Smooth muscle cell (in vitro differentiated cells): ENCODE measurements around the gene HPSE2. TPM values are rescaled to one million over a fixed set of nuclear protein-coding genes. Genes with fewer than 3 reads are reported as not detected.

Source experiments
- DNase-seq: peaks from one replicate; lab custom pipeline; 2025; ENCODE audit not compliant: unreplicated experiment; lab: John Stamatoyannopoulos, UW
- H2AFZ ChIP-seq: fragments of 200-600 bp; sonication (generic); 2 replicates; pipeline ENCODE4 v1.6.0; 2016; ENCODE audit warnings: antibody characterized with exemption, low read depth, mild to moderate bottlenecking
- H3F3A ChIP-seq: fragments of 200-600 bp; sonication (generic); 2 replicates; pipeline ENCODE4 v1.6.0; 2017; ENCODE audit warnings: antibody characterized with exemption, low read depth
- H3K27ac ChIP-seq: fragments of 200-600 bp; sonication (generic); 2 replicates; pipeline ENCODE4 v1.5.1; 2016; ENCODE audit warnings: low read depth, mild to moderate bottlenecking
- H3K27me3 ChIP-seq: fragments of 200-600 bp; sonication (generic); 2 replicates; pipeline ENCODE4 v1.6.1; 2016; ENCODE audit warnings: low read depth, mild to moderate bottlenecking
- H3K36me3 ChIP-seq: fragments of 200-600 bp; sonication (generic); 2 replicates; pipeline ENCODE4 v1.5.1; 2016; ENCODE audit warnings: low read depth
- H3K4me1 ChIP-seq: fragments of 200-600 bp; sonication (generic); 2 replicates; pipeline ENCODE4 v1.5.1; 2016; ENCODE audit warnings: low read depth
- H3K4me2 ChIP-seq: fragments of 200-600 bp; sonication (generic); 2 replicates; pipeline ENCODE4 v1.6.0; 2016; ENCODE audit warnings: mild to moderate bottlenecking
- H3K4me3 ChIP-seq: fragments of 200-600 bp; sonication (generic); 2 replicates; pipeline ENCODE4 v1.5.1; 2016; ENCODE audit warnings: mild to moderate bottlenecking
- H3K79me2 ChIP-seq: fragments of 200-600 bp; sonication (generic); 2 replicates; pipeline ENCODE4 v1.6.0; 2016; ENCODE audit warnings: low read depth, mild to moderate bottlenecking
- H3K9ac ChIP-seq: fragments of 200-600 bp; sonication (generic); 2 replicates; pipeline ENCODE4 v1.6.0; 2016; ENCODE audit warnings: low read depth
- H3K9me3 ChIP-seq: fragments of 200-600 bp; sonication (generic); replicated peaks from 2 replicates; pipeline ENCODE4 v1.5.1; 2016; ENCODE audit warnings: low read depth
- H4K20me1 ChIP-seq: fragments of 200-600 bp; sonication (generic); 2 replicates; pipeline ENCODE4 v1.6.0; 2016; ENCODE audit warnings: low read depth
- CTCF ChIP-seq: fragments of 200-600 bp; sonication (generic); IDR thresholded peaks from 2 replicates; pipeline ENCODE4 v1.5.1; 2017; ENCODE audit warnings: borderline replicate concordance, mild to moderate bottlenecking, antibody characterized with exemption; ENCODE audit not compliant: insufficient read depth, poor library complexity, severe bottlenecking
- WGBS: methylation state at CpG from one replicate; pipeline ENCODE4 v1.1.7; 2016; ENCODE audit warnings: low lambda C conversion rate; 5-methylcytosine and 5-hydroxymethylcytosine counted together
- polyA plus RNA-seq: library from polyadenylated mRNA; unstranded; fragments of >200 nt; fragmentation: Nextera tagmentation; extraction: Ambion mirVana; gene quantifications from 2 replicates; pipeline ENCODE4 v1.2.1, GENCODE V29; 2016
- total RNA-seq: library from RNA; depleted of rRNA; stranded (reverse); fragments of >200 nt; gene quantifications from 2 replicates; pipeline ENCODE4 v1.2.3, GENCODE V29; 2014

HPSE2 gene
- total and polyA plus RNA-seq, 2 experiments from 2014 or later = 0.13 TPM; not detected in 1

- no peak for DNase-seq
- 90% methylated on average over 2 of the region's 2 CpGs for WGBS
Observed at GRCh38 chr10:98745645-98746044, 490.0 kb downstream of the HPSE2 start.

GRCh38 chr10:98720551-98720950 lies 515.1 kb downstream of the HPSE2 start:
- WGBS = 88% methylated on average over 1 of the region's 1 CpG
- no peak for TF ChIP-seq CTCF
- Histone ChIP-seq H3F3A (no peaks in the 10 kb centered on the region), H3K4me3 (no peak overlapping the region), H3K4me2 (no peak overlapping the region), H3K9me3 (no peaks in the 10 kb centered on the region), H3K4me1 (no peaks in the 10 kb centered on the region), H3K36me3 (no peaks in the 10 kb centered on the region), H4K20me1 (no peaks in the 10 kb centered on the region), H3K9ac (no peak overlapping the region), H3K27ac (no peak overlapping the region), H2AFZ (no peak overlapping the region), H3K27me3 (no peaks in the 10 kb centered on the region), H3K79me2 (no peaks in the 10 kb centered on the region)
- DNase-seq = no peak

More at GRCh38 chr10:98745645-98746044, 490.0 kb downstream of the HPSE2 start:
- H3K27ac ChIP-seq = no peak overlapping the region
- no peaks in the 10 kb centered on the region for H3K4me1 ChIP-seq
- H3K79me2 ChIP-seq = no peaks in the 10 kb centered on the region
- no peak overlapping the region for H2AFZ ChIP-seq
- no peaks in the 10 kb centered on the region for H3K36me3 ChIP-seq
- no peak overlapping the region for H3K4me3 ChIP-seq
- no peaks in the 10 kb centered on the region for H4K20me1 ChIP-seq
- H3K4me2 ChIP-seq = no peak overlapping the region
- H3F3A ChIP-seq = no peaks in the 10 kb centered on the region
- no peaks in the 10 kb centered on the region for H3K27me3 ChIP-seq
- no peak overlapping the region for H3K9ac ChIP-seq
- peak; percentile 4 for TF ChIP-seq CTCF
- H3K9me3 ChIP-seq = no peaks in the 10 kb centered on the region

GRCh38 chr10:98713586-98713985 lies 522.1 kb downstream of the HPSE2 start:
- Histone ChIP-seq H3K79me2 (no peaks in the 10 kb centered on the region), H3K27me3 (no peaks in the 10 kb centered on the region), H3K36me3 (no peaks in the 10 kb centered on the region), H3K4me1 (no peaks in the 10 kb centered on the region), H3K9me3 (no peaks in the 10 kb centered on the region), H3K4me3 (no peak overlapping the region), H3K4me2 (no peak overlapping the region), H2AFZ (no peak overlapping the region), H3F3A (no peaks in the 10 kb centered on the region), H3K27ac (no peak overlapping the region), H3K9ac (no peak overlapping the region), H4K20me1 (no peaks in the 10 kb centered on the region)
- WGBS = 73% methylated on average over 1 of the region's 1 CpG
- no peak for DNase-seq
- TF ChIP-seq CTCF = no peak

- no peaks in the 10 kb centered on the region for H3K79me2 ChIP-seq
- 79% methylated on average over 5 of the region's 5 CpGs for WGBS
Observed at GRCh38 chr10:98696516-98696915, 539.1 kb downstream of the HPSE2 start.

More at GRCh38 chr10:98696516-98696915, 539.1 kb downstream of the HPSE2 start:
- H3K9ac ChIP-seq = no peak overlapping the region
- TF ChIP-seq CTCF = no peak
- DNase-seq = no peak
- H4K20me1 ChIP-seq = no peaks in the 10 kb centered on the region
- no peaks in the 10 kb centered on the region for H3K9me3 ChIP-seq
- H3K4me3 ChIP-seq = no peak overlapping the region
- no peaks in the 10 kb centered on the region for H3K27me3 ChIP-seq
- H3K4me1 ChIP-seq = peaks cover 6% of the 10 kb centered on the region
- H3K27ac ChIP-seq = no peak overlapping the region
- peaks cover 16% of the 10 kb centered on the region for H3F3A ChIP-seq
- H2AFZ ChIP-seq = no peak overlapping the region
- no peak overlapping the region for H3K4me2 ChIP-seq
- H3K36me3 ChIP-seq = no peaks in the 10 kb centered on the region
